Measurements from ENCODE around the gene CD2.

Gene CD2

GRCh38 chr1:116764466-116764898 is 10.3 kb downstream of the CD2 start:
- H3K4me3 ChIP-seq (ENCODE audit: low read length), result no peak overlapping the region
- no peak for DNase-seq (ENCODE audit: low read depth)
- TF ChIP-seq CTCF (IDR thresholded peaks at IDR 0.05; ENCODE audit: insufficient read depth, low read depth, low read length, missing control alignments), result no peak

- H3K4me3 ChIP-seq (ENCODE audit: low read length), result no peak overlapping the region
- no peak for TF ChIP-seq CTCF (IDR thresholded peaks at IDR 0.05; ENCODE audit: insufficient read depth, low read depth, low read length, missing control alignments)
- no peak for DNase-seq (ENCODE audit: low read depth)
Measured at GRCh38 chr1:116764906-116765862, 11.0 kb downstream of the CD2 start.

- no peak overlapping the region for H3K4me3 ChIP-seq (ENCODE audit: low read length)
- DNase-seq (ENCODE audit: low read depth), result peak; percentile 84
- TF ChIP-seq CTCF (IDR thresholded peaks at IDR 0.05; ENCODE audit: insufficient read depth, low read depth, low read length, missing control alignments), result no peak
Measured at GRCh38 chr1:116765962-116766361, 11.7 kb downstream of the CD2 start.

- TF ChIP-seq CTCF (IDR thresholded peaks at IDR 0.05; ENCODE audit: insufficient read depth, low read depth, low read length, missing control alignments), result no peak
- no peak for DNase-seq (ENCODE audit: low read depth)
- no peak overlapping the region for H3K4me3 ChIP-seq (ENCODE audit: low read length)
Measured at GRCh38 chr1:116766616-116767469, 12.6 kb downstream of the CD2 start.

- H3K4me3 ChIP-seq (ENCODE audit: low read length), result no peak overlapping the region
- TF ChIP-seq CTCF (IDR thresholded peaks at IDR 0.05; ENCODE audit: insufficient read depth, low read depth, low read length, missing control alignments), result no peak
- no peak for DNase-seq (ENCODE audit: low read depth)
Measured at GRCh38 chr1:116767782-116768382, 13.7 kb downstream of the CD2 start.

- no peak overlapping the region for H3K4me3 ChIP-seq (ENCODE audit: low read length)
- TF ChIP-seq CTCF (IDR thresholded peaks at IDR 0.05; ENCODE audit: insufficient read depth, low read depth, low read length, missing control alignments), result no peak
- DNase-seq (ENCODE audit: low read depth), result no peak
Measured at GRCh38 chr1:116768416-116769103, 14.3 kb downstream of the CD2 start.

All from epithelial cell of esophagus (primary cell).